Cortex of kidney (tissue), 1 donor: Measurements from ENCODE around the gene IGF1R.
"Not testable (repeated sequence)": the region's sequence is repeated elsewhere in the genome, so short reads cannot be mapped to it uniquely, and the experiment has no call there.

Experiments used
- DNase-seq: peaks from one replicate; lab custom pipeline; 2025; lab: John Stamatoyannopoulos, UW

The IGF1R gene

DNA sequence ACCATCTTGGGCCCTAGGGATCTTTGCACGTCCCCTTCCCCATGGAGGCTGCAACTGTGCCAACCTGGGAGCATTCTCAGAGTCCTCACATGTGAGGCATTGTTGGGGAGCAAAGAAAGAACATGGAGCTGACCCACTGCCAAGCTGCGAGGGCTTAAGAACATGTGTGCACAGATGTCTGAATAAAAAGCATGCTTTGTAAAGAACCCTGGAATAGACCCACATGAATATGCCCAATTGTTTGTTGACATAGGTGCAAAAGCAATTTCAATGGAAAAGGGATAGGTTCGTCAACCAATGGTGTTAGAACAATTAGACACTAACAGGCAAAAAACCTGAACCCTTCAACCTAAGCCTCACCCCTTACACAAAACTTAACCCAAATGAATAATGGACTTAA, 349.9 kb downstream of the IGF1R start:
- DNase-seq, result no peak

DNA sequence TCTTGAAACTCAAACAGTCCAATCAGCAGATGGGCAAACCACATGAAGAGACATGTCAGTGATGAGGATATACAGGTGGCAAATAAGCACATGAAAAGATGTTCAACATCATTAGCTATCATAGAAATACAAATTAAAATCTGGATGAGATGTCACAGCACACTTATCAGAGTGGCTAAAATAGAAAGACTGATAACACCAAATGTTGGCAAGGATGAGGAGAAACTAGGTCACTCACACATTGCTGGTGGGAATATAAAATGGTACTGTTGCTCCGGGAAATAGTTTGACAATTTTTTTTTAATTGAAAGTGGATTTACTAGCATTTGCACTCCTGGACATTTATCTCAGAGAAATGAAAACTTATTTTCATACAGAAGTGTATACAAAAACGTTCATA, 350.9 kb downstream of the IGF1R start:
- no peak for DNase-seq

DNA sequence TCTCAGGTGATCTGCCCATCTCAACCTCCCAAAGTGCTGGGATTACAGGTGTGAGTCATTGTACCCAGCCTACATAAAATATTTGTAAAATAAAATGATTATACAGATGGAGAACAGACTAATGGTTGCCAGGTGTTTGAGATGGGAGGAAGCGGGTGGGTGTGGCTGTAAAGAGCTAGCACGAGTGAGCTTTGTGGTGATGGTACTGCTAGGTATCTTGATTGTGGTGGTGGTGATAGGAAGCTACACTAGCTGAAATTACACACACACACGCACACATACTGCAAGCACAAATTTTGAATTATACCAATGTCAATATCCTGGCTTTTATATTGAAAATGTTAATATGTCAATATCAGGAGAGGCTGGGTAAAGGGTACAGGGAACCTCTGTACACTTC, 353.9 kb downstream of the IGF1R start:
- no peak for DNase-seq

DNA sequence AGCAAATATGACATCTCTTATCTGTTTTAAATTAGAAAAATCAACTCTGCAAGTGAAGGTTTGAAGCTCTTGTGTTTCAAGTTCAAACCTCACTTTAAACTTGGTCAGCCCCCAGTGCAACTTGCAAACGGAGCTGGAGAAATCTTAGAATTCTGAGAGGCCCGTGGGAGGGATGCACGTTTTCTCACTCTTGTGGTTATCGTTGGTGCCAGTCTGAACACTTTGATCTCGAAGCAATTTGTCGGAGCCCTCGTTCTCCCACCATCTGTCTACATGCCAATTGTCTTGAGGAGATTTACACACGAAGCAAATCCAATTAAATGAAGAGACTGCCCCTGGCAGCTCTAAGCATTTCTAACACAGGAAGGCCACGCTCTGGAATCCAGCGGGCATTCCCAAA, 355.0 kb downstream of the IGF1R start:
- DNase-seq, result not testable (repeated sequence)

DNA sequence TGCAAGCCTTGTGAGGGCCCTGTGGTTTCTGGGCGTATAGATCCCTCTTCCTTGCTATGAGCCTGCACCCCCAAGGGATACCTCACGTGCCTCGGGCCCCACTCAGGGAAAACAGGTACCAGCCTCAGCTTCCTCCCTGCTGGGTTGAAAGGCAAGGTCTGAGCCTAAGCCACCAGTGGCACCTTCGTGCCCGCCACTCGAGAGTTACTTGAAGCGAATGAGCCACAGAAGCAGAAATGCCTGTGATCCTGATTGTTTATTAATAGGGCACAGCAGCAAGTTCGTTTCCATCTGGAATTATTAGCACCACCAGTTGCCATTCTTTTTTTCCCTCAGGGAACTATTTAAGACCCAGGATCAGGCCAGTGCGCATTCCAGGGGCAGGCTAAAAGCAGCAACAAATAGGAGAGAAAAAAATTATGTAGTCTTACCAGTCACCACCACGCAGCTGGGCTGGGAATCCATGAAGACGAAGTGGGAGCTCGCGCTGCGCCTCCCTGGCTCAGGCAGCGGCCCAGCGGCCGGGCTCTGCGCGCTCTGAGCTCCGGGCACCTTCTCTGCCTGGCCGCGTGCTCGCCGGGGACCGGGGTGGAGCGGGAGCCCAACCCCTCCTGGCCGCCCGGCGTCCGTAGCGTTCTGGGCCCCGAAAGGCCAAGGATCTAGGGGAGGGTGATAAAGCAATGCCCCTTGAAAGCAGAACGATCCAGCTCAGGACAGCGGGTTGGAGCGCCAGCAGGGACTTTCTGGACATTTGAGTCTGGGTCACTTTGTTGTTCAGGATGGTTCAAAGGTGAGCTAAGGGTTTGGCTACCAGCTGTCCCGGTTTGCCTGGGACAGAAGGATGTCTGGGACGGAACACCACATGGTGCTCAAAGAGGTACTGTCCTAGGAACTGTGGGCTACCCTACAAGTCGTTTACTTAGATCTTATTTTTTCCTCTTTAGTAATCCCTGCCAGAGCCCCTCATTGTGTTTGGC, 356.9 kb downstream of the IGF1R start:
- not testable (repeated sequence) for DNase-seq

DNA sequence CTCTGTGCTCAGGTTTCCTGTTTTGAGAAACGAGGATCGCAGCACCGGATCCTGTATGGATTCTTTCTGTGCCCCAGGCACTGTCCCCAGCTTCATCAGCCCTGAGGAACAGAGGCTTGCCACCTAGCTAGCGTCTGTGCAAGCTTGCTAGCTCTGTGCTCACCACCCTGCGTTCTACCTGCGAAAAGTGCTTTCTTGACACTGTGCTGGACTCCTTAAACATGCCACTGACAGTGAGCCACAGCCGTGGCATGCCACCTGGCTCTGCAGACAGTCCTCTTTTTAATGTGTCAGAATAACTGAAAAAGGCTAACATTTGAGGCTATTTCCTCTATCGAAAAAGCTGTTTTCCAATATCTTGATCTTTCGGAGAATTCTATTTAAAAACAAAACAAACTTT, 357.8 kb downstream of the IGF1R start:
- DNase-seq, result no peak

DNA sequence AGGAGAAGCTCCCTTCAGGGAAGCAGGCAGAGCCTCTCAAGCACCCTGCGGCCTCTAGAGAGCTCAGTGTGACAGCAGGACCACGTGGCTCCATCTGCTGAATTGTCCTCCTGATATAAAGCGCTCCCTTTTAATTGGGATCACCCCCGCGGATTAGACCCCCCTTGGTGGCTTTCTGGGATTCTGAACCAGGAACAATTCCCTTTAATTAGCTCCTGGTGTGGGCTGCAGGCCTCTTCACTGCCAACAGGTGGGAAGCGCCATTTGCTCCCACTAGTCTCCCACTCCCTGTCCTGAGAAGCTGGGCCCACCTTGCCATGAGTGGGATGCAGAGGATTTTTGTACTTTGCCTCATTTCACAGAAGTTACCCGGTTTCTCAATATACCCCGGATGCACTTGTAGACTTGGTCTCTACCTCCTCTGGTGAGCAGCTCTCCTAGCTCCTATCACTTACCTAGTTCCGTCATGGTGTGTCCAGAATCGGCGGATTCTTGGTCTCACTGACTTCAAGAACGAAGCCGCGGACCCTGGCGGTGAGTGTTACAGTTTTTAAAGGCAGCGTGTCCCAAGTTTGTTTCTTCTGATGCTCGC, 358.7 kb downstream of the IGF1R start:
- no peak for DNase-seq

DNA sequence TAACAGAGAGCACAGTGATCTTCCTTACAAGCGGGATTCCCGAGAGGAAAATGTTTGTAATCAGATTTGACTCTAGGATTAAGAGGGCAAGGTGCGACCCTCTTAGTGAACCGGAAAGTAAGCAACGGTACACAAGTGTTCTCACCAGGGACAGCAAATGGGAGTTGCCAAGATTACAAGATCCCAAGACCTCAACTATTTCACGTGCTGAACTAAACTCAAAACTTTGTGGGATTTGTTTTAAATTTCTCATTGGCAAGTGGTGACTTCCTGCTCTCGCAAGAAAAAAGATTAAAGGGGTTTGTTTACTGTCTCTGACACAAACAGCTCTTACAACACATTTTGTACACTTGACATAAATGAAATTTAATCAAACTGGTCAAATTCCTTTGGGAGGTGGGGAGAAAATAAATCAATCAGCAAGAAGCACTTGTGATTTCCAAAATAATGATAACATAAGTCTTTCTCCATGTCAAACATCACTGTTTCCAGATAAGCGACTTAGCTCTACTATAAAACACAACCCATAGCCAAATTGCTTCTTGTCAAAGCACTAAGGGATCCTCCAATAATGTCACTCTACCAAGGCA, 361.5 kb downstream of the IGF1R start:
- DNase-seq, result no peak

DNA sequence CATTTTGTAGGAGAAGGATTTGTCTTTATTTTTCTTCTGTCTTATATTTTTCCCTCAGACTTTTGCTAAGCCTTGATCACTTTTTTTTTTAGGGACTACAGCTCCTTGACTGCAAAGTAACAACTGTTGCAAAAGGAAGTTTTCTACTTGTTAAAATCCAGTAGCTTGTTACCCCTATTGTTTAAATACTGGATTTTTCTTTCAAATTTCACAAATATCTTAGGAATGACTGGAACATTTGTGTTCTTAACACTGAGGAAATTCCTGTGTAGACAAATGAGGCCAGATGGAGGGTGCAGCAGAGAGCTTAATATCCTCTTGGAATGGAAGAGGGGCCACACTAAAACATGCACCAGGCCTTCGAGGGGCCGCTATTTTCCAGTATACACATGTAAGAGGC, 362.4 kb downstream of the IGF1R start:
- no peak for DNase-seq
